Astrocyte (in vitro differentiated cells and primary cell): ENCODE measurements around the gene GTPBP3. TPM values are rescaled to one million over a fixed set of nuclear protein-coding genes. Genes with fewer than 3 reads are reported as not detected.
"Not testable (repeated sequence)": the region's sequence is repeated elsewhere in the genome, so short reads cannot be mapped to it uniquely, and the experiment has no call there.

Experiments
- DNase-seq: peaks from one replicate; pipeline ENCODE4 v3.0.0-alpha.2; 2010; ENCODE audit warnings: low read depth
- FAIRE-seq: peaks from 2 replicates; lab custom pipeline; 2011; peaks lifted over from hg19 to GRCh38; lab: Jason Lieb, UNC
- H2AFZ ChIP-seq: 2 replicates; pipeline ENCODE4 v1.6.0; 2012; ENCODE audit warnings: low read depth, low read length, inconsistent platforms
- H3K27ac ChIP-seq: 2 replicates; pipeline ENCODE4 v1.5.1; 2011; ENCODE audit warnings: low read depth, low read length, inconsistent platforms
- H3K27me3 ChIP-seq: 2 replicates; pipeline ENCODE4 v1.6.0; 2011; ENCODE audit warnings: low read length, inconsistent platforms; ENCODE audit not compliant: insufficient read depth
- H3K36me3 ChIP-seq: 2 replicates; pipeline ENCODE4 v1.5.1; 2011; ENCODE audit warnings: low read length, inconsistent platforms; ENCODE audit not compliant: insufficient read depth
- H3K4me1 ChIP-seq: 2 replicates; pipeline ENCODE4 v1.5.1; 2011; ENCODE audit warnings: low read length, inconsistent platforms; ENCODE audit not compliant: insufficient read depth
- H3K4me2 ChIP-seq: 2 replicates; pipeline ENCODE4 v1.6.0; 2012; ENCODE audit warnings: low read length, inconsistent platforms
- H3K4me3 ChIP-seq: 2 replicates; pipeline ENCODE4 v1.5.1; 2011; ENCODE audit warnings: low read depth, mild to moderate bottlenecking, low read length, inconsistent platforms; ENCODE audit not compliant: insufficient read depth
- H3K79me2 ChIP-seq: 2 replicates; pipeline ENCODE4 v1.6.0; 2012; ENCODE audit warnings: mild to moderate bottlenecking, low read length, inconsistent platforms; ENCODE audit not compliant: insufficient read depth
- H3K9ac ChIP-seq: 2 replicates; pipeline ENCODE4 v1.6.0; 2012; ENCODE audit warnings: mild to moderate bottlenecking, low read length, inconsistent platforms
- H3K9me3 ChIP-seq: 2 replicates; pipeline ENCODE4 v1.5.1; 2012; ENCODE audit warnings: low read depth, mild to moderate bottlenecking, low read length, inconsistent platforms; ENCODE audit not compliant: insufficient read depth
- H4K20me1 ChIP-seq: 2 replicates; pipeline ENCODE4 v1.6.0; 2012; ENCODE audit warnings: low read length, inconsistent platforms; ENCODE audit not compliant: insufficient read depth
- H3K27ac Mint-ChIP-seq: one replicate; pipeline ENCODE4 v1.8.0; 2021; ENCODE audit warnings: mild to moderate bottlenecking, mixed read lengths; ENCODE audit not compliant: unreplicated experiment
- H3K27me3 Mint-ChIP-seq: one replicate; pipeline ENCODE4 v1.8.0; 2021; ENCODE audit warnings: low read depth, mixed read lengths; ENCODE audit not compliant: unreplicated experiment
- H3K36me3 Mint-ChIP-seq: one replicate; pipeline ENCODE4 v1.8.0; 2021; ENCODE audit warnings: low read depth, mixed read lengths; ENCODE audit not compliant: unreplicated experiment
- H3K4me1 Mint-ChIP-seq: one replicate; pipeline ENCODE4 v1.8.0; 2021; ENCODE audit warnings: low read depth, mixed read lengths; ENCODE audit not compliant: unreplicated experiment
- H3K4me3 Mint-ChIP-seq: one replicate; pipeline ENCODE4 v1.8.0; 2021; ENCODE audit warnings: mild to moderate bottlenecking, moderate library complexity, mixed read lengths; ENCODE audit not compliant: unreplicated experiment
- H3K9me3 Mint-ChIP-seq: one replicate; pipeline ENCODE4 v1.8.0; 2021; ENCODE audit warnings: mild to moderate bottlenecking, mixed read lengths; ENCODE audit not compliant: unreplicated experiment
- CTCF ChIP-seq: IDR thresholded peaks from 2 replicates; pipeline ENCODE4 v1.5.1; 2011; ENCODE audit warnings: low read depth, mild to moderate bottlenecking, inconsistent platforms, low read length, moderate library complexity; ENCODE audit not compliant: insufficient read depth
- EZH2 ChIP-seq: IDR thresholded peaks from 2 replicates; pipeline ENCODE4 v1.6.1; 2012; ENCODE audit warnings: mild to moderate bottlenecking, low read length, inconsistent platforms; ENCODE audit not compliant: insufficient read depth
- total RNA-seq: library from RNA; stranded (reverse); gene quantifications from 2 replicates; pipeline ENCODE4 v1.2.1, GENCODE V29; 2021

GTPBP3 gene
- total RNA-seq, 1 donor from 2014 or later: 21.7 TPM

GRCh38 chr19:17359905-17360800 lies 22.8 kb downstream of the GTPBP3 start:
- H3K36me3 Mint-ChIP-seq: peaks cover 8% of the 10 kb centered on the region
- H3K4me3 ChIP-seq: no peak overlapping the region
- no peaks in the 10 kb centered on the region for H3K27me3 ChIP-seq
- no peak overlapping the region for H3K4me3 Mint-ChIP-seq
- peaks cover 29% of the 10 kb centered on the region for H3K27me3 Mint-ChIP-seq
- no peaks in the 10 kb centered on the region for H3K9me3 ChIP-seq
- no peak overlapping the region for H3K27ac ChIP-seq
- peaks cover 2% of the 10 kb centered on the region for H3K9me3 Mint-ChIP-seq
- no peaks in the 10 kb centered on the region for H3K36me3 ChIP-seq
- FAIRE-seq (no peak), DNase-seq (no peak)
- TF ChIP-seq EZH2 (no peak), CTCF (no peak)
- H3K9ac ChIP-seq: no peak overlapping the region
- H3K79me2 ChIP-seq: no peaks in the 10 kb centered on the region
- no peak overlapping the region for H3K27ac Mint-ChIP-seq
- peaks cover 8% of the 10 kb centered on the region for H3K4me1 ChIP-seq
- no peak overlapping the region for H2AFZ ChIP-seq
- H3K4me1 Mint-ChIP-seq: no peaks in the 10 kb centered on the region
- H3K4me2 ChIP-seq: no peak overlapping the region
- no peaks in the 10 kb centered on the region for H4K20me1 ChIP-seq

- not testable (repeated sequence) for DNase-seq, H3K4me3 Mint-ChIP-seq, H2AFZ ChIP-seq, H4K20me1 ChIP-seq, H3K27ac ChIP-seq, H3K4me1 Mint-ChIP-seq, FAIRE-seq, H3K4me1 ChIP-seq, H3K27ac Mint-ChIP-seq, H3K36me3 ChIP-seq, H3K9me3 Mint-ChIP-seq, H3K4me3 ChIP-seq, H3K79me2 ChIP-seq, H3K9me3 ChIP-seq, H3K27me3 ChIP-seq, H3K4me2 ChIP-seq, H3K9ac ChIP-seq
- Mint-ChIP-seq H3K27me3 (peaks cover 38% of the 10 kb centered on the region), H3K36me3 (peaks cover 10% of the 10 kb centered on the region)
Measured at GRCh38 chr19:17363852-17364605, 26.7 kb downstream of the GTPBP3 start.

GRCh38 chr19:17365361-17365760 lies 28.0 kb downstream of the GTPBP3 start:
- Histone ChIP-seq H3K4me2 (no peak overlapping the region), H3K27me3 (peaks cover 2% of the 10 kb centered on the region), H3K9me3 (no peaks in the 10 kb centered on the region), H3K4me3 (no peak overlapping the region), H4K20me1 (no peaks in the 10 kb centered on the region), H3K27ac (no peak overlapping the region), H3K79me2 (no peaks in the 10 kb centered on the region), H3K4me1 (no peaks in the 10 kb centered on the region), H3K36me3 (no peaks in the 10 kb centered on the region), H2AFZ (no peak overlapping the region), H3K9ac (no peak overlapping the region)
- Mint-ChIP-seq H3K27ac (no peak overlapping the region), H3K4me1 (no peaks in the 10 kb centered on the region), H3K27me3 (peaks cover 33% of the 10 kb centered on the region), H3K4me3 (no peak overlapping the region), H3K36me3 (peaks cover 10% of the 10 kb centered on the region), H3K9me3 (peaks cover 2% of the 10 kb centered on the region)
- DNase-seq (no peak), FAIRE-seq (no peak)
- TF ChIP-seq CTCF (no peak), EZH2 (no peak)
